MG63 (cell line): ENCODE results near the gene GBA2. TPM values are rescaled to one million over a fixed set of nuclear protein-coding genes. Genes with fewer than 3 reads are reported as not detected.

ENCODE experiments used
- DNase-seq: peaks from one replicate; pipeline ENCODE4 v3.0.0-alpha.2; 2020
- H3K27me3 ChIP-seq: fragments of 250-450 bp; sonication (Bioruptor Pico); 2 replicates; pipeline ENCODE4 v1.5.1; 2020; ENCODE audit warnings: mild to moderate bottlenecking, moderate library complexity
- H3K36me3 ChIP-seq: fragments of 250-450 bp; sonication (Bioruptor Pico); 2 replicates; pipeline ENCODE4 v1.5.1; 2020; ENCODE audit warnings: mild to moderate bottlenecking, moderate library complexity
- H3K4me3 ChIP-seq: fragments of 250-450 bp; sonication (Bioruptor Pico); 2 replicates; pipeline ENCODE4 v1.5.1; 2020; ENCODE audit warnings: mild to moderate bottlenecking, moderate library complexity
- H3K9me3 ChIP-seq: fragments of 250-450 bp; sonication (Bioruptor Pico); 2 replicates; pipeline ENCODE4 v1.5.1; 2020; ENCODE audit warnings: mild to moderate bottlenecking, moderate library complexity
- total RNA-seq: library from RNA; depleted of rRNA; stranded (reverse); fragments of >200 nt; shearing (Covaris generic); gene quantifications from 2 replicates; pipeline ENCODE4 v1.2.3, GENCODE V29; 2014; ENCODE audit warnings: low replicate concordance

The GBA2 gene
- total RNA-seq, 1 experiment from 2014 or later, result 58.6 TPM

DNA sequence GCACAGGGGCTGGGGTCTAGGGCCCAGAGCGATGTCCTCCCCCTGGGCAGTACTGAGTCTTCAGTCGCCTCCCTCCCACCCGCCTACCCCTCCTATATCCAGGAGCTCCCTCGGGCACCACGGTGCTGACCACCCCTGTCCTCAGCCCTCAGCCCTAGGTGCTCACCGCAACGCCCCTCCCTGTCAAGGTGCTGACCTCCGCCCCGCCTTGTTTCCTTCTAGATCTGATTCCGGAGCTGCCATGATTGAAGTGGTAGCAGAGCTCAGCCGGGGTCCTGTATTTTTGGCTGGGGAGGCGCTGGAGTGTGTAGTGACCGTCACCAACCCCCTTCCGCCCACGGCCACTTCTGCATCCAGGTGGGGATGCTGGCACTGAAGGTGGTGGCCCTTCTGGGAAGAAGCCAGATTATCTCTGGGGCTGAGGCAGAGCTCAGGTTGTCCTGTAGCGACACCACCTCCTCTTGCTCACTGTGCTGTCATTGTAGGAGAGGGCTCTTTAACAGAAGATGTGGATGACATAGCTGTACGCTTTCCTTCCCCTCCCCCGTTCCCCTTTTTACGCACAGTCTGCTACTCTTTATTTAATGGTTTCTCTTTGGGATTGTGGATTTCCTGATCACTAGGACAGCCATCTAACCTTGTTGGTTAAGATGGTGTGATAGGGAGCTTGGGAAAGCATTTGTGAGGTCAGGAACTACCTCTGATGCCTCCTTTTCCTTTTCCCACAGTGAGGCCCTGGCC, 657 bp upstream of the GBA2 start:
- DNase-seq, result peak; percentile 51
- no peaks in the 10 kb centered on the region for H3K9me3 ChIP-seq
- H3K36me3 ChIP-seq, result peaks cover 86% of the 10 kb centered on the region
- H3K27me3 ChIP-seq, result no peaks in the 10 kb centered on the region
- peak overlapping the region; percentile 98 for H3K4me3 ChIP-seq

- no peak for DNase-seq
- H3K4me3 ChIP-seq, result peak overlapping the region; percentile 98
These were observed 678 bp downstream of the GBA2 start for GRCh38 chr9:35748242-35748857.

DNA sequence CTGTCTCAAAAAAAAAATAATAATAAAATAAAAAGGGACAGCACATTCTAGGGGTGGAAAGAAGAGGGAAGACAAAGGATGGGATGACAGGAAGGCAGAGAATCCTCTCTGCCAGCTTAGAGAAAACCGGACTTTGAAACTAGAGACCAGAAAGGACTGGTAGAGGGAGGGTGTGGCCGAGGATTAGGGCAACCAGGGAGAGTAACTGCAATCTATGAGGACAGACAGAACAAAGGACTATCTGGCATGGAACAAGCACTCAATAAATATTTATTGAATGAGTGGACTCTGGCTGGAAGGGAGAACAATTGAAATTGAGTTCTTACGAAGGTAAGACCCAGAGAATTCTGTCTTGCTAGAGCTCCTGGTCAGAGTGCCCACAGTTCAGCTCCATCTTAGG, 2.4 kb downstream of the GBA2 start:
- DNase-seq, result peak; percentile 44

More at GRCh38 chr9:35748242-35748857, 678 bp downstream of the GBA2 start:
- Histone ChIP-seq H3K27me3 (no peaks in the 10 kb centered on the region), H3K36me3 (peaks cover 86% of the 10 kb centered on the region), H3K9me3 (no peaks in the 10 kb centered on the region)

GRCh38 chr9:35745569-35745968, 3.5 kb downstream of the GBA2 start:
- H3K4me3 ChIP-seq, result peak overlapping the region; percentile 98; the same call in 1 of the 2 replicates
- H3K27me3 ChIP-seq, result no peaks in the 10 kb centered on the region
- no peak for DNase-seq
- no peaks in the 10 kb centered on the region for H3K9me3 ChIP-seq
- peaks cover 85% of the 10 kb centered on the region for H3K36me3 ChIP-seq

More for the DNA sequence above, 2.4 kb downstream of the GBA2 start:
- H3K27me3 ChIP-seq, result no peaks in the 10 kb centered on the region
- no peaks in the 10 kb centered on the region for H3K9me3 ChIP-seq
- H3K4me3 ChIP-seq, result peak overlapping the region; percentile 98
- H3K36me3 ChIP-seq, result peaks cover 86% of the 10 kb centered on the region

GRCh38 chr9:35743880-35744518, 5.0 kb downstream of the GBA2 start:
- H3K27me3 ChIP-seq, result no peaks in the 10 kb centered on the region
- H3K9me3 ChIP-seq, result no peaks in the 10 kb centered on the region
- no peak overlapping the region for H3K4me3 ChIP-seq
- no peak for DNase-seq
- peaks cover 95% of the 10 kb centered on the region for H3K36me3 ChIP-seq

- H3K36me3 ChIP-seq, result peaks cover 97% of the 10 kb centered on the region
- no peak for DNase-seq
- no peak overlapping the region for H3K4me3 ChIP-seq
- H3K27me3 ChIP-seq, result no peaks in the 10 kb centered on the region
- no peaks in the 10 kb centered on the region for H3K9me3 ChIP-seq
These were observed 5.6 kb downstream of the GBA2 start for GRCh38 chr9:35743452-35743851.

DNA sequence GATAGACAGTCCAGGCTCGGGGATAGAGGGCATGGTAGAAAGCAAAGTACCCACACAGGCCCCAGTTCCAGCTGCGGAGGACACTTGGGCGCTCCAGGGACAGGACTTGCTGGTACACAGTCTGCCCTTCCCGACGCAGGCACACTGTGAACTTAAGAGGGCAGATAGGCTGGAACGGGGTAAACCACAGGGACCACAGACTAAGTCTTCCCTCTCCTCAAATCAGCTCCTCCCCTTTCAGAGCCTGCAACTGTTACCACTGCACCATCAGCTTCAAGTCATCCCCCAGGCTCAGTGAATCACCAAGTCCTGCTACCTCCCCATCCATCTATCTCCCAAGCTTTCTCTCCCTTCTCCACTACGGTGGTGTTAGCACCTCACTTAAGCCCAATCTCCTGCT, 7.3 kb downstream of the GBA2 start:
- Histone ChIP-seq H3K27me3 (no peaks in the 10 kb centered on the region), H3K36me3 (peaks cover 97% of the 10 kb centered on the region)

GRCh38 chr9:35740243-35740642, 8.8 kb downstream of the GBA2 start:
- no peak for DNase-seq
- no peaks in the 10 kb centered on the region for H3K9me3 ChIP-seq
- H3K4me3 ChIP-seq, result no peak overlapping the region
- peaks cover 97% of the 10 kb centered on the region for H3K36me3 ChIP-seq
- H3K27me3 ChIP-seq, result no peaks in the 10 kb centered on the region

More for the DNA sequence above, 7.3 kb downstream of the GBA2 start:
- Histone ChIP-seq H3K4me3 (no peak overlapping the region), H3K9me3 (no peaks in the 10 kb centered on the region)
- DNase-seq, result no peak

GRCh38 chr9:35738924-35739323, 10.1 kb downstream of the GBA2 start:
- no peak for DNase-seq
- H3K4me3 ChIP-seq, result no peak overlapping the region
- peaks cover 98% of the 10 kb centered on the region for H3K36me3 ChIP-seq
- H3K27me3 ChIP-seq, result no peaks in the 10 kb centered on the region
- no peaks in the 10 kb centered on the region for H3K9me3 ChIP-seq

- H3K36me3 ChIP-seq, result peaks cover 98% of the 10 kb centered on the region
- H3K4me3 ChIP-seq, result no peak overlapping the region
- H3K27me3 ChIP-seq, result no peaks in the 10 kb centered on the region
- no peak for DNase-seq
- no peaks in the 10 kb centered on the region for H3K9me3 ChIP-seq
These were observed 10.8 kb downstream of the GBA2 start for GRCh38 chr9:35738186-35738585.

DNA sequence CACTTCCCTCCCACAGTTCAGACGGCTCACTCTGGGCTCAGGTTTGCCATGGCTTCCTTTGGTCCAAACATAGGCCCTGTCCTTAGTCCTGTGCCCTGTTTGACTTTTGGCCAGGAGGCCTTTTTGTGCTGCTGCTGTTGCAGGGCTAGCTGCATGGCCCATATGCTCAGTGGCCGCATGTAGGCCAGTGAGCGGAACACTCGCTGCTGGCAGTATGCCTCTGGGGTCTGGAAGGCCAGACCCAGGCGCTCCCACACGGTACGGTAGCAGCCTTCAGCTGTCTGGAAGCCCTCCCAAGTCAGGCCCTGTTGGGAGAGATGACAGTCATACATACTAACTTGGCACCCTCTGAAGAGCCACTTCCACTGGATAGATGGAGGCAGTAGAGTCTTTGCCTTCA, 11.9 kb downstream of the GBA2 start:
- no peak for DNase-seq
- no peaks in the 10 kb centered on the region for H3K27me3 ChIP-seq
- H3K9me3 ChIP-seq, result no peaks in the 10 kb centered on the region
- peaks cover 88% of the 10 kb centered on the region for H3K36me3 ChIP-seq
- no peak overlapping the region for H3K4me3 ChIP-seq

DNA sequence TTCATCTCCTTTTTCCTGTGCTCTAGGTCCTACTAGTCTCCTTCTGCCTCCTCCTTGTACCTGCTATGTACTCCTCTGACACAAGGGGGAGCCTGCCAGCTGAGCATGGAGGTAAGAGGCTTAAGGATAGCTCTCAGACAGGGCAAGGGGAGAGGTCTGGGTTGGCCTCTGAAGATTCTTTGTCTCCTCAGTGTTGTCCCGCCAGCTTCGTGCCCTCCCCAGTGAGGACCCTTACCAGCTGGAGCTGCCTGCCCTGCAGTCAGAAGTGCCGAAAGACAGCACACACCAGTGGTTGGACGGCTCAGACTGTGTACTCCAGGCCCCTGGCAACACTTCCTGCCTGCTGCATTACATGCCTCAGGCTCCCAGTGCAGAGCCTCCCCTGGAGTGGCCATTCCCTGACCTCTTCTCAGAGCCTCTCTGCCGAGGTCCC, 12.8 kb downstream of the GBA2 start:
- no peaks in the 10 kb centered on the region for H3K27me3 ChIP-seq
- peaks cover 84% of the 10 kb centered on the region for H3K36me3 ChIP-seq
- H3K9me3 ChIP-seq, result no peaks in the 10 kb centered on the region
- H3K4me3 ChIP-seq, result no peak overlapping the region
- DNase-seq, result peak; percentile 82

DNA sequence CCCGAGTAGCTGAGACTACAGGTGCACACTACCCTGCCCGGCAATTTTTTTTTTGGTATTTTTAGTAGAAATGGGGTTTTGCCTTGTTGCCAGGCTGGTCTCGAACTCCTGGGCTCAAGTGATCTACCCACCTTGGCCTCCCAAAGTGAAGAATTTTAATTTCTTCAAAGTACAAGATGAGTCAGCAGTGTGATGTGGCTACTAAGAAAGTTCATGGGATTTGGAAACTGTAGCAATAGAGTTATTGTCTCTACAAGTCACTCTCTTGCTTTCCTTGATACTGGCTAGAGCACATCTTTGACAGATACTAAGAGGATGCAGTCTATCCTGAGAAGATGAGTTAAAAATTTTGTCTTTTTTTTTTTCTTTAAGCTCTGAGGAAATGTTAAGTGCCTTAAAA, 14.9 kb downstream of the GBA2 start:
- no peak overlapping the region; the same call in 1 of the 2 replicates for H3K4me3 ChIP-seq
- H3K27me3 ChIP-seq, result no peaks in the 10 kb centered on the region
- no peaks in the 10 kb centered on the region for H3K9me3 ChIP-seq
- peaks cover 83% of the 10 kb centered on the region for H3K36me3 ChIP-seq
- no peak for DNase-seq

- H3K36me3 ChIP-seq, result peaks cover 83% of the 10 kb centered on the region
- peak; percentile 67 for DNase-seq
- no peaks in the 10 kb centered on the region for H3K27me3 ChIP-seq
- peak overlapping the region; percentile 72 for H3K4me3 ChIP-seq
- no peaks in the 10 kb centered on the region for H3K9me3 ChIP-seq
These were observed 16.1 kb downstream of the GBA2 start for GRCh38 chr9:35732800-35733541.

- Histone ChIP-seq H3K27me3 (no peaks in the 10 kb centered on the region), H3K36me3 (peaks cover 83% of the 10 kb centered on the region), H3K9me3 (no peaks in the 10 kb centered on the region), H3K4me3 (peak within 1 kb of the TSS; percentile 72)
- peak; percentile 100 for DNase-seq
These were observed 16.7 kb downstream of the GBA2 start, which contains the start of the genes CREB3 and TLN1 for GRCh38 chr9:35732185-35732799. CREB3 (plus strand) TSS chr9:35732666; CDS start chr9:35732773, 107 bp downstream. TLN1 (minus strand) TSS chr9:35732195; CDS start chr9:35725694, 6,501 bp downstream.
